Measurements from ENCODE around the gene CHPF2.

Gene CHPF2

DNA sequence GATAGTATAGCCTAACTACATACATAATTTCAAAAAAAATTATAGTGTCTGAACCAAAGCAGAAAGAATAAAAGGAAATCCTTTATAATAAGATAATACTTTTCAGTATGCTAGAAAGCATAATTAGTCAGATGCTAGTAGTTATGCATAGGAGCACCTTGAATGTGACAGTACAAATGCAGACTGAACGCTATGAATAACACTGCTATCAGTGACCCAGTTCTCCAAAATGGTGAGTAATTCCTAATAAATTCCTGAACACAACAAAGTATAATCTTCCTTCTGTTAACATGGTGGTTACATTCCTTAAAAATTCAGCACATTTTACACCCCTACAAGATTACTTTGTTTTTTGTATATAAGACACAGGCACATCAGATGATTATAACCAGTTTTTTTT lies 1.2 kb upstream of the CHPF2 start:
- no peak for DNase-seq (ENCODE audit: extremely low read depth in 1 of 2, low read depth in 1 of 2)

DNA sequence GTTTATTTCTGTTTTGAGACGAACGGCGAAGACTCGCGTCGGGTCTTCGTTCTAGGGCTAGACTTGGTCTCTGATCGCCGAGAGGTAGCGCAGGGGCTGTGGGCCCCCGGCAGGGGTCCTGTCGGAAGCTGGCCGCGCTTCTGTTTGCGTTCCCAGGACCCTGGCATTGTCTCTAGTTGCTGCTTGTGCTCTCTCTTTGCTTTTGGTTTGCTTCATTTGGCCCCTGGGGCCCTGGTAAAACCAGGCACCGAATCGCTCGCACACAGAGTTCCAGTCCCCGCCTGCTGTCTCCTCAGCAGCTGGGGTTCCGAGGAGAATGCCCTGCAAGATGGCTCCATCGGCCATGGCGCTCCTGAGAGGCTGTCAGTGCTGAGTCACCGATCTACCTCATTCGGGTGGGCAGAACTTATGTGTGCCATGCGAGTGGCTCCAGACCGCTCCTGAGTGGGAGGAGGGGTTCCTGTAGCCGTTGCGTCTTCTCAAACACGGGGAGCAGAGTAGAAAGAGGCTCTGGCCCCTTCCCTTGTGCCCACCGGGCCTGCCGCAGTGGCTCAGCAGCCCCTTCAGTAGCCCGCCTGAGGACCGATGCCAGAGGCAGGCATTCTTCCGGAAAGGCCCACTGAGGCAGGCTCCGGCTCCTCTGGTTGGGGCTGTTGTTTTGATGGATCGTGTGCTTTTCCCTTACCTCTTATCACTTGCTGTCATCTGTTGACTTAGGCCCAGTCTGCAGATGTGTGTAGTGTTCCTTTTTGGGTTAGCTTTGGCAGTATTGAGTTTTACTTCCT lies 826 bp downstream of the CHPF2 start:
- peak; percentile 37 to 84 for DNase-seq (ENCODE audit: extremely low read depth in 1 of 2, low read depth in 1 of 2)

DNA sequence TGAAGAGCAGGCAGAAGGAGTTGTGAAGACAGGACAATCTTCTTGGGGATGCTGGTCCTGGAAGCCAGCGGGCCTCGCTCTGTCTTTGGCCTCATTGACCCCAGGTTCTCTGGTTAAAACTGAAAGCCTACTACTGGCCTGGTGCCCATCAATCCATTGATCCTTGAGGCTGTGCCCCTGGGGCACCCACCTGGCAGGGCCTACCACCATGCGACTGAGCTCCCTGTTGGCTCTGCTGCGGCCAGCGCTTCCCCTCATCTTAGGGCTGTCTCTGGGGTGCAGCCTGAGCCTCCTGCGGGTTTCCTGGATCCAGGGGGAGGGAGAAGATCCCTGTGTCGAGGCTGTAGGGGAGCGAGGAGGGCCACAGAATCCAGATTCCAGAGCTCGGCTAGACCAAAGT lies 1.5 kb downstream of the CHPF2 start:
- no peak for DNase-seq (ENCODE audit: extremely low read depth in 1 of 2, low read depth in 1 of 2)

DNA sequence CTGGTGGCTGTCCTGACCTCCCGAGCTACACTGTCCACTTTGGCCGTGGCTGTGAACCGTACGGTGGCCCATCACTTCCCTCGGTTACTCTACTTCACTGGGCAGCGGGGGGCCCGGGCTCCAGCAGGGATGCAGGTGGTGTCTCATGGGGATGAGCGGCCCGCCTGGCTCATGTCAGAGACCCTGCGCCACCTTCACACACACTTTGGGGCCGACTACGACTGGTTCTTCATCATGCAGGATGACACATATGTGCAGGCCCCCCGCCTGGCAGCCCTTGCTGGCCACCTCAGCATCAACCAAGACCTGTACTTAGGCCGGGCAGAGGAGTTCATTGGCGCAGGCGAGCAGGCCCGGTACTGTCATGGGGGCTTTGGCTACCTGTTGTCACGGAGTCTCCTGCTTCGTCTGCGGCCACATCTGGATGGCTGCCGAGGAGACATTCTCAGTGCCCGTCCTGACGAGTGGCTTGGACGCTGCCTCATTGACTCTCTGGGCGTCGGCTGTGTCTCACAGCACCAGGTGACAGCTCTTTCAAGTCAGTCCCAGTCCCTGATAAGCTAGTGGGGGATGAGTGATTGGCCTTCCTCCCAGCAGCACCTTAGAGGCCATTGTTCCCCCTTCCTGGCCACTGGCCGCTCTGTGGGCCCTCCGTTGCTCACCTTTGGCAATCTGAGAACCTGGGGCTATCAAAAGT lies 3.0 kb downstream of the CHPF2 start:
- no peak for DNase-seq (ENCODE audit: extremely low read depth in 1 of 2, low read depth in 1 of 2)

DNA sequence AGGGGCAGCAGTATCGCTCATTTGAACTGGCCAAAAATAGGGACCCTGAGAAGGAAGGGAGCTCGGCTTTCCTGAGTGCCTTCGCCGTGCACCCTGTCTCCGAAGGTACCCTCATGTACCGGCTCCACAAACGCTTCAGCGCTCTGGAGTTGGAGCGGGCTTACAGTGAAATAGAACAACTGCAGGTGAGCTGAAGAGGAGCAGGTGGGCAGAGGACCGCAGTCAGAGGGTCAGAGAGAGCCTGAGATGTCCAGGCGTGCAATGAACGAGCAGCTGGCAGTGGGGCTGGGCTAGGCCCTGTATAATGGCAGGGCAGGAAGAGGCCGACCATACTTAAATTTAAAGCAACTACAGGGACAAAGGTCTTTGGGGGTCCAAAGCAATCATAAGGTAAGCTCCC lies 4.1 kb downstream of the CHPF2 start:
- DNase-seq (ENCODE audit: extremely low read depth in 1 of 2, low read depth in 1 of 2): no peak

DNA sequence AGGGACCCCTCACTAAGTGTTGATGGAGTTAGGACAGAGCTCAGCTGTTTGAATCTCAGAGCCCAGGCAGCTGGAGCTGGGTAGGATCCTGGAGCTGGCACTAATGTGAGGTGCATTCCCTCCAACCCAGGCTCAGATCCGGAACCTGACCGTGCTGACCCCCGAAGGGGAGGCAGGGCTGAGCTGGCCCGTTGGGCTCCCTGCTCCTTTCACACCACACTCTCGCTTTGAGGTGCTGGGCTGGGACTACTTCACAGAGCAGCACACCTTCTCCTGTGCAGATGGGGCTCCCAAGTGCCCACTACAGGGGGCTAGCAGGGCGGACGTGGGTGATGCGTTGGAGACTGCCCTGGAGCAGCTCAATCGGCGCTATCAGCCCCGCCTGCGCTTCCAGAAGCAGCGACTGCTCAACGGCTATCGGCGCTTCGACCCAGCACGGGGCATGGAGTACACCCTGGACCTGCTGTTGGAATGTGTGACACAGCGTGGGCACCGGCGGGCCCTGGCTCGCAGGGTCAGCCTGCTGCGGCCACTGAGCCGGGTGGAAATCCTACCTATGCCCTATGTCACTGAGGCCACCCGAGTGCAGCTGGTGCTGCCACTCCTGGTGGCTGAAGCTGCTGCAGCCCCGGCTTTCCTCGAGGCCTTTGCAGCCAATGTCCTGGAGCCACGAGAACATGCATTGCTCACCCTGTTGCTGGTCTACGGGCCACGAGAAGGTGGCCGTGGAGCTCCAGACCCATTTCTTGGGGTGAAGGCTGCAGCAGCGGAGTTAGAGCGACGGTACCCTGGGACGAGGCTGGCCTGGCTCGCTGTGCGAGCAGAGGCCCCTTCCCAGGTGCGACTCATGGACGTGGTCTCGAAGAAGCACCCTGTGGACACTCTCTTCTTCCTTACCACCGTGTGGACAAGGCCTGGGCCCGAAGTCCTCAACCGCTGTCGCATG lies 5.2 kb downstream of the CHPF2 start:
- no peak for DNase-seq (ENCODE audit: extremely low read depth in 1 of 2, low read depth in 1 of 2)

DNA sequence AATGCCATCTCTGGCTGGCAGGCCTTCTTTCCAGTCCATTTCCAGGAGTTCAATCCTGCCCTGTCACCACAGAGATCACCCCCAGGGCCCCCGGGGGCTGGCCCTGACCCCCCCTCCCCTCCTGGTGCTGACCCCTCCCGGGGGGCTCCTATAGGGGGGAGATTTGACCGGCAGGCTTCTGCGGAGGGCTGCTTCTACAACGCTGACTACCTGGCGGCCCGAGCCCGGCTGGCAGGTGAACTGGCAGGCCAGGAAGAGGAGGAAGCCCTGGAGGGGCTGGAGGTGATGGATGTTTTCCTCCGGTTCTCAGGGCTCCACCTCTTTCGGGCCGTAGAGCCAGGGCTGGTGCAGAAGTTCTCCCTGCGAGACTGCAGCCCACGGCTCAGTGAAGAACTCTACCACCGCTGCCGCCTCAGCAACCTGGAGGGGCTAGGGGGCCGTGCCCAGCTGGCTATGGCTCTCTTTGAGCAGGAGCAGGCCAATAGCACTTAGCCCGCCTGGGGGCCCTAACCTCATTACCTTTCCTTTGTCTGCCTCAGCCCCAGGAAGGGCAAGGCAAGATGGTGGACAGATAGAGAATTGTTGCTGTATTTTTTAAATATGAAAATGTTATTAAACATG lies 6.0 kb downstream of the CHPF2 start:
- no peak for DNase-seq (ENCODE audit: extremely low read depth in 1 of 2, low read depth in 1 of 2)

DNA sequence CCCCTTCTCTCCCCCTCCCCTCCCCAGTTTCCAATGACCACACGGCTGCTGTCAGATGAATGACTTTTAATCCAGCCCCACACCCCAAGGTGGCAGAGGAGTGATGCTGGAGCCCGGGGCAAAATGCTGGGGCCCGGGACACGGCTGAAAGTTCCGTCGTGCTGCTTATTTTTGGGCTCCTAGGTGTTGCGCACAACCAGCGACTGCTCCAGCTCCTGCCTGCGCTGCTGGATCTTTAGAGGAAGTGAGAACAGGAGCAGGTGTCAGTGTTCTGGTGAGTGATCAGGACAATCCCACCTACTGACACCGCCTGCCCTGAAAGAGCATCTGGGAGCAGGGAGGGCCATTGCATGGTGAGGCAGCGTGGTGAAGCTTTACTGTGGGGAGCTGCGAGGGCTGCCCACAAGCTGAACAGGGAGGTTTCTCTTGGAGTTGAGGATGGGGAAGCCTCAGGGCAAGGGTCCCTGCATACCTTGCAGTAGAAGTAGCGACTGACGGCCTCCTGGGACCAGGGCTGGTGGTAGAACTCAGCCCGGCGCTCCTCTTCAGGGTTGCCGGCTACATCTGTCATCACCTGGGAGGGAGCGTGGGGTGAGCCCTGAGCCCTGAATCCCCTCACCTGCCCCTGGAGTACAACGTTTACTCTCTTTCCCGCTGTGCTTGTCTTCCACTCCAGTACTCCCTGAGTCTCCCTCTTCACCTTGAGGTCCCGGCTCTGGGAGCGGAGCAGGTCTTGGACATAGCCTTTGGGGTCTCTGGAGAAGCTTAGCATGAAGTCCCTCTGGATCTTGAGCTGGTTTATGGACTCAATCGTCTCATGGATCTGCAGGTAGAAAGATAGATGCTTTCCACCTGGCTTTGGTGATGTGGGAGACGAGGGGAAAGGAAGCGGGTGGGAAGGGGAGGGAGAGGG lies 6.9 kb downstream of the CHPF2 start:
- DNase-seq (ENCODE audit: extremely low read depth in 1 of 2, low read depth in 1 of 2): no peak

DNA sequence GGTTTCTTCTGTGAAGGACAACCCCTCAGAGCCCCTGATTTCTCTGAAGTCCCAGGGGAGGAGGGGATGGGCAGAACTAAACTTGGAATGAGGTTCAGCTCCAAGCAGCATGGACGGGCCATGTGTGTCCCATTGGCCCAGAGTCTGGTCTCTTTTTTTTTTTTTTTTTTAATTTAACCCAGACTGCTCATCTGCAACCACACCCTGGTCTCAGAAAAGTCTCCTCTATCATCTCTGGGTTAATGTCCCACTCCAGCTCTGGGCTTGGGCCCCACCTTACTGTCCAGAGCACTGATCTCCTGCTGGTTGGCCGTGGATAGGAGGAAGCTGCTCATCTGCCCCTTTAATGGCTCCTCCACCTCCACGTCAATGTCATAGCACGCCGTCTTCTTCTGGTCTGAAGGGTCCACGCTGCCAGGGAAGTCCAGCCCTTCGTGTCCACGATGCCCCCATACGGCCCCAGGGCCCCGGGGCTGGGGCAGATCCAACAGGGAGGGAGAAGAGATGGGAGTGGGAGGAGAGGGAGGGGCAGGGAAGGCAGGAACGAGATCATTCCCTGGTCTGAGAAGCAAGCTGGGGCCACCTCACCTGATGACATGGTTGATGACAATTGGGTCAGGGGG lies 7.7 kb downstream of the CHPF2 start:
- no peak for DNase-seq (ENCODE audit: extremely low read depth in 1 of 2, low read depth in 1 of 2)

DNA sequence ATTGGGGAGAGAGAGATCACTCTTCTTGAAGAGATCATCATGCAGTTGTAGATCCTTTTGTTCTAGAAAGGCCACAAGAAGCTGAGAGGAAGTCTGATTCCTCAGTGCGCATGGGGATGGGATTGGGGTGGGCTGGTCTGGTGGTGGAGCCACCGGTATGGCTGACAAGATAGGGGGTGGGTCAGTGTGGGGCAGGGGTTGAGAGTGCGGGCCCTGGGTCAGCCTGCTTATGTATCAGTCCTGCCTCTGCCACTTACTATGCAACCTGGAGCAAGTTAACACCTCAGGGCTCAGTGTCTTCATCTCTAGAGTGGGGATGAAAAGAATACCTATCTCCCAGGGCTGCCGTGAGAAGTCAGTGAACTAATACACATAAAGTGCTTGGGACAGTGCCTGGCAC lies 8.3 kb downstream of the CHPF2 start:
- DNase-seq (ENCODE audit: extremely low read depth in 1 of 2, low read depth in 1 of 2): no peak

DNA sequence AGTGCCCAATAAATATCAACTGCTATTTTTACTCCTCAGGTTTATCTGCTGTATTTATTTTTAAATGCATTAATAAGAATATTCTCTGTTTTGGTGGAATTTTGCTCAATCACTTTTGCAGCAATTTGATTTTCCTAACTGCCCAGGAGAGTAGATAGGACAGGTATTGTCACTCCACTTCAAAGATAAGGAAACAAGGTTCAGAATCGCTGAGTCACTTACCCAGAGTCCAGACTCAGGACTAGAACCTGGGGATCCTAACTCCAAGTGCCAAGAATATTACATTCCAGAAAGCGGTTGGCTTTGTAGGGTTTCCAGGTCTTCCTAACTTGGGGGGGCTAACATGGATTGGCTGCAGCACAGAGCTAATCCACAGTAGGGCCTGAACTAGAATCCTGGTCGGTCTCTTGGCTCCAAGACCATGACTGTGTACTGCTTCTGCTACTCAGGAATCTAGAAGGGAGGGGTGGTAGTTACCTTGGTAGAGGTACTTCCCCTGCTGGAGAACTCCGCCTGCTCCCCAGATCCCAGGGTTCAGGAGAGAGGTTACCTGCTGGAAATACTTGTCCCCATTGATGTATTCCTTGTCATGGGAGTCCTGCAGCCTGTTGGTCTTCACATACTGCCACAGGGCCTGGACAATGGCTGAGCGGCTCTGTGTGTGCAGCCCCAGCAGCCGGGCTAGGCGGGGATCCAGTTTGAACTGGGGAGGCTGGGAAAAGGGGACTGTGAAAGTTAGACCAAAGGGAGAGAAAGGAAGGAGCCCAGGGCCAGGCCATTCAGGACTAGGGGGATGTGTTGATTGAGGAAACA lies 8.9 kb downstream of the CHPF2 start:
- no peak for DNase-seq (ENCODE audit: extremely low read depth in 1 of 2, low read depth in 1 of 2)

DNA sequence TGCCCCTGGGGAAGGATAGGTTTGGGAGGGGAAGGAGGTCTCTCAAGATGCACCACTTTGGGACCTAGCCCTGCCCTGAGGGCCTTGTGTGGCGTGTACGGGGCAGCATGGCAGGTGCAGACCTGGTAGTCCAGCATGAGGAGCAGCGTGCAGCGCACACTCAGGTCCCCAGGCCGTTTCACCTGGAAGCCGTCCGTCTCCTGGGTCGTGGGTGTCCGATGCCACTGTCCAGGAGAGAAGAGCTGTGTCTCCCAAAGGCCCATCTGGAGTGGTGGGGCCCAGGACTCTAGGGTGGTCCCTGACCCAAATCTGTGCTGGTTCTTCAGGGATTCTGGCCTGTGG lies 9.4 kb downstream of the CHPF2 start:
- DNase-seq (ENCODE audit: extremely low read depth in 1 of 2, low read depth in 1 of 2): no peak

DNA sequence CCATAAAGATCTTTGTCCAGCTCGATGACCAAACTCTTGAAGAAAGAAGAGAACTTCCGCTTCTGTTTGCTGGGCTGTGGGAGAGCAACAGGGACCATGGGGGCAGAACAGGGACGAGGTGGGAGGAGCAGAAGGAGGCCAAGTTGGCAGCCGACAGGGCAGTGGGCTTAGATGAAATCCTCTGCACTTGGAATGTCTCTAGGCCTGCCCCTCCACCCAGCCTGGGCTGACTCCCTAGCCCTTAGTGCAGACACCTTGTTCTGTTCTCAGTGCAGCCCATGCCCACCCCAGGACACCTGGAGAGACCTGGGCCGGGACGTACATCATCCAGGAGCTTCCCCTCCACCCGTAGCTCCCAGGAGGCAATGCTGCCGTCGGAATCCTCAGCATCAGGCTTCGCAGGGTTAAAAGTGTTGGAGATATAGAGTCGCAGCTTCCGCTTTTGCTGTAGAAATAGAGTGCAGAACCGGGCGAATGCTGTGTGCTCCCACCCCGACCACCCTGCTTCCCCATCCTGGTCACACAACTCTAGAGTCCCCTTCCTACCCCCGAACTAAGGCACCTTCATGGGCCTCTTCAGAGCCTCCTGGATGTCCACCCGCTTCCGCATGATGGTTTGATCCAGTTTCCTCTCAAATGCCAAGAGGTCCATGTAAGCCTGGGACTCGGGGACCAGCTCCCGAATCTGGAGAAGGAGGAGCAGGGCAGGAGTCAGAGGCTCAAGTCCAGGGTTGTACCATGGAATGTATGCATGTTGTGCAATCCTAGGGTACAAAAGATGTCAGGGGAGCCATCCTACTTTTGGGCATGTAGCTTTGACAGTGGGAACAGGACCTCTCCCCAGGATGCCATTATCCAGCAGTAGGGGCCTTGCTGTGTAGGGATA lies 10.1 kb downstream of the CHPF2 start:
- no peak for DNase-seq (ENCODE audit: extremely low read depth in 1 of 2, low read depth in 1 of 2)

DNA sequence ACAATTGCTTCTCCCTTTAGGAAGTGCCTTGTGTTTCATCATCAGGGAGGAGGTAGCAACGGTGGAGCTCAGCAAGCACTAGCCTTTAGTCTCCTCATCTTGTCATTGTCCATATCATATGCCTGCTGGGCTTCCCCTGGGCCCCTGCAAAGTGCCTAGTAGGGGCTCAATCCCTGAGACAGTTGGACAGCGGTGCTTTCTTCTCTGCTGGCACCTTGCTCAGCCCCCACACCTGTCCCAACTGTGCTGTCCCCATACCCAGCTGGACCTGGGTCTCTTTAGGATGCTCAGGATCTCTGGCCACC lies 10.7 kb downstream of the CHPF2 start:
- no peak for DNase-seq (ENCODE audit: extremely low read depth in 1 of 2, low read depth in 1 of 2)

DNA sequence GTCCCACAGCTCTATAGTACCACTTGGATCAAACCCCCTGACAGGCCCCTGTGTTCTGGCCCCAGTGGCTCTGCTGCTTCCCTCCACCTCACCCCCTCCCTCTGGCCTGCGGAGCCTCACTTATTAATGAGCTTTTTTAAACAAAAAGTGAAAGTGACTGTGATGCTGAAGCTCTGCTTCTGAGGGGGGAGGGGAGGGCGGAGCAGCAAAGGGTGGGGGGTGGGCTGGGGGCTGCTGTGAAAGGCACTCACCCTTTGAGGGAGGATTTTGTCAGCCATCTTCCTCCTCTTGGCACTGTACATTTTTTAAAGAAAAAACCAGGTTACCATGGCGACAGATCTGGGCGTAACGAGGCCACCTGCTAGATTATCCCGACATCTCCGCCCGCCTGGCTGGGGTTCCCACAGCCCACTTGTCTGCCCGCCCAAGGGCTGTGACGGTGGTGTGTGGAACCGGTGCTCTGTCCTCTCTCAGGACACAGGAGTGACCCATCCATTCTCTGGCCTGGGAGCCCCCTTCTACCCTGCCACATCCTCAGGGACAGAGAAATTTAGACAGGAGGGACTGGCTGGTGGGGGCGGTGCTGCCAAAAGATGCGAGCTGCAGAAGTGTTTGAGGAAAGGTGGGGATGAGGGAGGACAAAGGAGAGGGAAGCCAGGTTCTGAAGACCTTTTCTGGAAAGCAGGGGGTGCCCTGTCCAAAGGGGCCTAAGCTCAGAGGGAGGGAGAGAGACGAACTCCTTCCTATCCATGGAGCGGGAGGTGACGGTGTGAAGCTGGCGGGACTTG lies 11.3 kb downstream of the CHPF2 start:
- no peak for DNase-seq (ENCODE audit: extremely low read depth in 1 of 2, low read depth in 1 of 2)

DNA sequence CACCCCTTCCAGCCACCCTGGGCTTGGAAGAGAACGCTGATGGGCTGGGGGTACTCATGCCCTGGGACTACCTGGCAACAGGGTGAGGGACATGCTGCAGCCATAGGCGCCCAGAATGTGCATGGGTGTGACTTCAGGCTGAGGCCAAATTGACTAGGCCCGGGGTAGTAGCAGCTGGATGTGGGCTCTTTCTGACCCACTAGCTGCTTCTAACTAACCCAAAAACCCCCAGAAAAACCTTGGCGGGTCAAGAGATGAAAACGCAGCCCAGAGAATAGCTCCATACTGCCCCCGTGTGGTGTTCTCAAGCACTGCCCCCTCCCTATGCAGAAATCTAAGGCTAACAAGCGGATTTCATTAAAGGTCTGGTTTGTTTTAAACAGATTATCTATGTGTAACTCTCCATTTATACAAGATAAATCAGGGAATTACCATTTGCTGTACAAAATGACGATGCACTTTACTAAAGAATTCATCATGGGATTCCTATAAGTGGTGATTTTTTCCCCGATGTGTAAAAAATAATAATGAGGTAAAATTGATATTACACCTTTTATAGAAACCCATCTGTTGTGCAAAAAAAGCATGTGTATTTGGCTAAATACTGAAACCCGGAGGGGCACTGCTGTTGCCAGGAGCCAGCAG lies 12.0 kb downstream of the CHPF2 start:
- peak in 1 of 2 donors; percentile 35 for DNase-seq (ENCODE audit: extremely low read depth in 1 of 2, low read depth in 1 of 2)

DNA sequence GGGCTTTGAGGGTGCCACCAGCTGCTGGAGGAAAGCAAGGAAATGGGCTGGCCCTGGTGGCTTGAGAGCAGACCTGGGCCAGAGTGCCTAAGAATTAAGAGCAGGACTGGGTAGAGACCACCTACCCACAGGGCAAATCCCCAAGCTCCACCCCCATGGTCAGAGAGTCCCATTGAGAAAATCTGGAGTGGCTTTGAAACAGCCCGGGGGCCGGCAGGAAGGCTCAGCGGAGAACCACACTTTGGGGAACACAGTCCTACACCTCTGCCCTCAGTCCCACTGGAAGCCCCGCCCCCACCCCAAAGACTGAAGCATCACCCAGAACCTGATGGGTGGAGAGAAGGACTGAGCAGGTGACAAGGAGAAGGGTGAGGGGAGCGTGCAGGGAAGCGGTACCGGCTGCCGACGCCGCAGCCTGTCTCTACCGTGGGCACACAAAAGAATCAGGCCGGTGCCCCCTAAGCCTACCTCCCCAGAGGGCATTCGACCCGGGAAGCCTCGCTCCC lies 12.6 kb downstream of the CHPF2 start:
- no peak for DNase-seq (ENCODE audit: extremely low read depth in 1 of 2, low read depth in 1 of 2)
